ENCODE data around the gene QSER1. TPM values are rescaled to one million over a fixed set of nuclear protein-coding genes. Genes with fewer than 3 reads are reported as not detected.

The QSER1 gene
- total and polyA plus RNA-seq, 4 donors, result 2.4 to 12.6 (median 7.1) TPM

DNA sequence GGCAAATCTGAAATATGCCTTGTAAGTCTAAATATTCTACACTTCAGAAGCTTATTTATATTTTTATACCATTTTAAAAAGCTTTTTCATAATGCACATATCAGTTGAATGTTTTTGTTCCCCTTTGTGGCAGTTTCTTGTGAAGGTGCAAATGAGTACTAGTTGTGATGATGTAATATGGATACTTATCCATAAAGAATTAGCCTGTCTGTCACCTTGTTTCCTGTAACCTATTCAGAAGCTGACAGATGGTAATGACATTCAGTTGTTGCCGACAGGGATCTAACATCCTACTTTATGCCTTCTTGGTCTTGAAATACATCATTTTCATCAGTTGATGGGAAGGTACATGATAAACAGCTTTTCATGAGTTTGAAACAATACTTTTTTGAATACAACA lies 2.9 kb downstream of the QSER1 start:
- TF ChIP-seq JUND (IDR thresholded peaks at IDR 0.05) (no peak), TAF1 (conservative IDR thresholded peaks at IDR 0.05) (no peak), GABPA (IDR thresholded peaks at IDR 0.05 in 1 of 2, conservative IDR thresholded peaks at IDR 0.05 in 1 of 2) (no peak), NR2F2 (IDR thresholded peaks at IDR 0.05) (no peak), RXRA (IDR thresholded peaks at IDR 0.05) (no peak), HNF4A (conservative IDR thresholded peaks at IDR 0.05) (no peak), FOXA1 (IDR thresholded peaks at IDR 0.05) (no peak), FOXA2 (IDR thresholded peaks at IDR 0.05) (no peak), EGR1 (IDR thresholded peaks at IDR 0.05; ENCODE audit: low read depth in 2 of 2) (no peak)
- TF ChIP-seq, protein P1, sequence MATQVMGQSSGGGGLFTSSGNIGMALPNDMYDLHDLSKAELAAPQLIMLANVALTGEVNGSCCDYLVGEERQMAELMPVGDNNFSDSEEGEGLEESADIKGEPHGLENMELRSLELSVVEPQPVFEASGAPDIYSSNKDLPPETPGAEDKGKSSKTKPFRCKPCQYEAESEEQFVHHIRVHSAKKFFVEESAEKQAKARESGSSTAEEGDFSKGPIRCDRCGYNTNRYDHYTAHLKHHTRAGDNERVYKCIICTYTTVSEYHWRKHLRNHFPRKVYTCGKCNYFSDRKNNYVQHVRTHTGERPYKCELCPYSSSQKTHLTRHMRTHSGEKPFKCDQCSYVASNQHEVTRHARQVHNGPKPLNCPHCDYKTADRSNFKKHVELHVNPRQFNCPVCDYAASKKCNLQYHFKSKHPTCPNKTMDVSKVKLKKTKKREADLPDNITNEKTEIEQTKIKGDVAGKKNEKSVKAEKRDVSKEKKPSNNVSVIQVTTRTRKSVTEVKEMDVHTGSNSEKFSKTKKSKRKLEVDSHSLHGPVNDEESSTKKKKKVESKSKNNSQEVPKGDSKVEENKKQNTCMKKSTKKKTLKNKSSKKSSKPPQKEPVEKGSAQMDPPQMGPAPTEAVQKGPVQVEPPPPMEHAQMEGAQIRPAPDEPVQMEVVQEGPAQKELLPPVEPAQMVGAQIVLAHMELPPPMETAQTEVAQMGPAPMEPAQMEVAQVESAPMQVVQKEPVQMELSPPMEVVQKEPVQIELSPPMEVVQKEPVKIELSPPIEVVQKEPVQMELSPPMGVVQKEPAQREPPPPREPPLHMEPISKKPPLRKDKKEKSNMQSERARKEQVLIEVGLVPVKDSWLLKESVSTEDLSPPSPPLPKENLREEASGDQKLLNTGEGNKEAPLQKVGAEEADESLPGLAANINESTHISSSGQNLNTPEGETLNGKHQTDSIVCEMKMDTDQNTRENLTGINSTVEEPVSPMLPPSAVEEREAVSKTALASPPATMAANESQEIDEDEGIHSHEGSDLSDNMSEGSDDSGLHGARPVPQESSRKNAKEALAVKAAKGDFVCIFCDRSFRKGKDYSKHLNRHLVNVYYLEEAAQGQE (IDR thresholded peaks at IDR 0.05), result no peak
- TF ChIP-seq, protein P2, sequence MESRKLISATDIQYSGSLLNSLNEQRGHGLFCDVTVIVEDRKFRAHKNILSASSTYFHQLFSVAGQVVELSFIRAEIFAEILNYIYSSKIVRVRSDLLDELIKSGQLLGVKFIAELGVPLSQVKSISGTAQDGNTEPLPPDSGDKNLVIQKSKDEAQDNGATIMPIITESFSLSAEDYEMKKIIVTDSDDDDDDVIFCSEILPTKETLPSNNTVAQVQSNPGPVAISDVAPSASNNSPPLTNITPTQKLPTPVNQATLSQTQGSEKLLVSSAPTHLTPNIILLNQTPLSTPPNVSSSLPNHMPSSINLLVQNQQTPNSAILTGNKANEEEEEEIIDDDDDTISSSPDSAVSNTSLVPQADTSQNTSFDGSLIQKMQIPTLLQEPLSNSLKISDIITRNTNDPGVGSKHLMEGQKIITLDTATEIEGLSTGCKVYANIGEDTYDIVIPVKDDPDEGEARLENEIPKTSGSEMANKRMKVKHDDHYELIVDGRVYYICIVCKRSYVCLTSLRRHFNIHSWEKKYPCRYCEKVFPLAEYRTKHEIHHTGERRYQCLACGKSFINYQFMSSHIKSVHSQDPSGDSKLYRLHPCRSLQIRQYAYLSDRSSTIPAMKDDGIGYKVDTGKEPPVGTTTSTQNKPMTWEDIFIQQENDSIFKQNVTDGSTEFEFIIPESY (IDR thresholded peaks at IDR 0.05), result no peak
- TF ChIP-seq, protein P3, sequence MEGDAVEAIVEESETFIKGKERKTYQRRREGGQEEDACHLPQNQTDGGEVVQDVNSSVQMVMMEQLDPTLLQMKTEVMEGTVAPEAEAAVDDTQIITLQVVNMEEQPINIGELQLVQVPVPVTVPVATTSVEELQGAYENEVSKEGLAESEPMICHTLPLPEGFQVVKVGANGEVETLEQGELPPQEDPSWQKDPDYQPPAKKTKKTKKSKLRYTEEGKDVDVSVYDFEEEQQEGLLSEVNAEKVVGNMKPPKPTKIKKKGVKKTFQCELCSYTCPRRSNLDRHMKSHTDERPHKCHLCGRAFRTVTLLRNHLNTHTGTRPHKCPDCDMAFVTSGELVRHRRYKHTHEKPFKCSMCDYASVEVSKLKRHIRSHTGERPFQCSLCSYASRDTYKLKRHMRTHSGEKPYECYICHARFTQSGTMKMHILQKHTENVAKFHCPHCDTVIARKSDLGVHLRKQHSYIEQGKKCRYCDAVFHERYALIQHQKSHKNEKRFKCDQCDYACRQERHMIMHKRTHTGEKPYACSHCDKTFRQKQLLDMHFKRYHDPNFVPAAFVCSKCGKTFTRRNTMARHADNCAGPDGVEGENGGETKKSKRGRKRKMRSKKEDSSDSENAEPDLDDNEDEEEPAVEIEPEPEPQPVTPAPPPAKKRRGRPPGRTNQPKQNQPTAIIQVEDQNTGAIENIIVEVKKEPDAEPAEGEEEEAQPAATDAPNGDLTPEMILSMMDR (IDR thresholded peaks at IDR 0.05; ENCODE audit: low read depth, low read length, missing input control), result no peak
- TF ChIP-seq, protein P4, sequence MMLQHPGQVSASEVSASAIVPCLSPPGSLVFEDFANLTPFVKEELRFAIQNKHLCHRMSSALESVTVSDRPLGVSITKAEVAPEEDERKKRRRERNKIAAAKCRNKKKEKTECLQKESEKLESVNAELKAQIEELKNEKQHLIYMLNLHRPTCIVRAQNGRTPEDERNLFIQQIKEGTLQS (IDR thresholded peaks at IDR 0.05), result no peak
- WGBS, result 85% methylated on average over 1 of the region's 1 CpG
- no peak overlapping the region for H3K27ac ChIP-seq (ENCODE audit: low read depth in 1 of 2, low read length in 2 of 2)
- peaks cover 0 to 15% (median 10%) of the 10 kb centered on the region in 4 donors for H3K4me1 ChIP-seq (ENCODE audit: control insufficient read depth in 4 of 4, insufficient read depth in 4 of 4, low read length in 3 of 4)
- no peak overlapping the region for H3K9ac ChIP-seq (ENCODE audit: low read depth in 1 of 2, low read length in 2 of 2)
- H3K27me3 ChIP-seq (ENCODE audit: control insufficient read depth in 4 of 4, insufficient read depth in 4 of 4, low read length in 3 of 4), result no peaks in the 10 kb centered on the region
- DNase-seq (ENCODE audit: low spot score), result no peak
- no peak overlapping the region for H3K4me3 ChIP-seq (ENCODE audit: low read depth in 1 of 3, low read length in 3 of 3)
- no peaks in the 10 kb centered on the region for H3K9me3 ChIP-seq (ENCODE audit: control insufficient read depth in 4 of 4, low read length in 3 of 4)
- no peaks in the 10 kb centered on the region for H3K36me3 ChIP-seq (ENCODE audit: control insufficient read depth in 4 of 4, insufficient read depth in 3 of 4, low read depth in 1 of 4, low read length in 3 of 4)

DNA sequence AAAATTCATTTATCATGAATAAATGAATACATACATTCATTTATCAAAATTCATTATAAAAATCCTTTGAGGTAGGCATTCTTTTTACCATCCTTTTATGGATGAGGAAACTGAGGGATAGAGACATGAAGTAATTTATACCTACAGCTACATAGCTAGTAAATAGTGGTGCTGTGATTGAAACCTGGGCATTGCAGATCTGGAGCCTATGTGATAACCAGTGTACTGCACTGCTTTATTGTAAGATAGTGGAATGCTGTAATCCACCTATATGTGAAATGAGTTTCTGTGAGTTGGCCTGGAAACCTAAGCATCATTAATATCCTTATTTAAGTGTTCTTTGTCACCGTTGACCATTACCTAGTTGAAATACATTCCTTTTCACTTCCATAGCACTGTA lies 4.5 kb downstream of the QSER1 start:
- DNase-seq (ENCODE audit: low spot score), result no peak
- H3K9ac ChIP-seq (ENCODE audit: low read depth in 1 of 2, low read length in 2 of 2), result no peak overlapping the region
- H3K36me3 ChIP-seq (ENCODE audit: control insufficient read depth in 4 of 4, insufficient read depth in 3 of 4, low read depth in 1 of 4, low read length in 3 of 4), result no peaks in the 10 kb centered on the region
- H3K4me1 ChIP-seq (ENCODE audit: control insufficient read depth in 4 of 4, insufficient read depth in 4 of 4, low read length in 3 of 4), result peaks cover 0 to 8% (median 4%) of the 10 kb centered on the region in 4 donors
- no peaks in the 10 kb centered on the region for H3K27me3 ChIP-seq (ENCODE audit: control insufficient read depth in 4 of 4, insufficient read depth in 4 of 4, low read length in 3 of 4)
- no peak overlapping the region for H3K27ac ChIP-seq (ENCODE audit: low read depth in 1 of 2, low read length in 2 of 2)
- H3K4me3 ChIP-seq (ENCODE audit: low read depth in 1 of 3, low read length in 3 of 3), result no peak overlapping the region
- H3K9me3 ChIP-seq (ENCODE audit: control insufficient read depth in 4 of 4, low read length in 3 of 4), result no peaks in the 10 kb centered on the region
- WGBS, result 79% methylated on average over 1 of the region's 1 CpG
- TF ChIP-seq SP1 (IDR thresholded peaks at IDR 0.05) (no peak), FOXA2 (IDR thresholded peaks at IDR 0.05) (no peak), JUND (IDR thresholded peaks at IDR 0.05) (no peak), RAD21 (IDR thresholded peaks at IDR 0.05) (no peak), YY1 (IDR thresholded peaks at IDR 0.05) (no peak), HNF4G (IDR thresholded peaks at IDR 0.05) (no peak), TAF1 (conservative IDR thresholded peaks at IDR 0.05) (no peak)
- TF ChIP-seq, protein P2 (IDR thresholded peaks at IDR 0.05), result no peak
- TF ChIP-seq, protein P3 (IDR thresholded peaks at IDR 0.05; ENCODE audit: low read depth, low read length, missing input control), result no peak
- TF ChIP-seq, protein P4 (IDR thresholded peaks at IDR 0.05), result no peak

Measured in liver (tissue), 9 donors.